Activated CD4-positive, alpha-beta T cell treated with anti-CD3 and anti-CD28 coated beads for 4 hours (primary cell): ENCODE results near the gene SYNCRIP.
A peak's percentile ranks its signal among the peaks of the same experiment; 100 is the strongest.
"Not testable (repeated sequence)": the region's sequence is repeated elsewhere in the genome, so short reads cannot be mapped to it uniquely, and the experiment has no call there.

Experiments used
- DNase-seq, 2 donors: peaks; one replicate each; pipeline ENCODE4 v3.0.0-alpha.2; 2020

SYNCRIP gene

GRCh38 chr6:85669735-85670194, 27.1 kb upstream of the SYNCRIP start:
- DNase-seq = peak; percentile 27 to 32

- no peak for DNase-seq
Observed at GRCh38 chr6:85662251-85662650, 19.6 kb upstream of the SYNCRIP start.

DNA sequence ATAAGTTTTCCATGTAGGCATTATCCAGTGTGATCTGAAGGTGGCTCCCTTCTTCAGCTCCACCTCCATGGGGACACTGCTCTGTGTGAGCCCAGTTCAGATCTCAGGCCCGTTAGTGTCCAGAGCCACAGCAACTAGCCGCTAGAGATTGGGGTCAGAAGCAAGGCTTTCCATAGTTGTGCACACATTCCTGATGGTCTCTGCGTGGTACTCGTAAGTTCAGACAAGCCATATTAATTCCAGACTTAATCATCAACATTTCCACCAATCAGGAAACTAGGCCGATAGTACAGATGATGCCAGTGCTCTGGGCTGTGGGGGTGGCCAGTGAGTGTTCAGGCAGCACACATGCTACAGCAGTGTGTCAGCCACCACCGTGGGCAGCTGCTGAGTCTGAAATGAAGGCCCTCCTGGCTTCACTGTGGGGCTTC, 17.5 kb upstream of the SYNCRIP start:
- no peak for DNase-seq

DNA sequence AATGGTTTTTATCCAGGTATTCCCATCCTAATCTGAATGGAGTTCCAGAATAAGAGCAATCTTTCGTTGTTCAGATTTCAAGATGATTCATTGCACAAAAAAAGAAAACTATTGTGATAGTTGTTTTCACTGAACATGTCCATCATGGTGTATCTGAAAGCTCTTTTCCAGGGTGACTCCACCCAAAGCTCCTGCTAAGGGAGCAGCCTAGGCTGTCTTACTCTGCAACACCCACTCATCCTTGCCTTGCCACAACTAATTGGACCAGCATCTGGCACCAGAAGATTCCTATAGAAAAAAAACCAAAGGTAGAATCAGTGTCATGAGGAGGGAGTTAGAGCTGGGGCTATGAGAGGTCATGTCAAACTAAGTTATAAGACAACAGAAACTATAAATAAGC, 7.9 kb upstream of the SYNCRIP start:
- no peak for DNase-seq

- no peak for DNase-seq
Observed at GRCh38 chr6:85644279-85644762, 1.6 kb upstream of the SYNCRIP start.

- peak; percentile 63 to 79 for DNase-seq
Observed at GRCh38 chr6:85643537-85644278, 1.0 kb upstream of the SYNCRIP start.

- DNase-seq = peak; percentile 53 to 62
Observed at GRCh38 chr6:85641897-85642773, 551 bp downstream of the SYNCRIP start.

DNA sequence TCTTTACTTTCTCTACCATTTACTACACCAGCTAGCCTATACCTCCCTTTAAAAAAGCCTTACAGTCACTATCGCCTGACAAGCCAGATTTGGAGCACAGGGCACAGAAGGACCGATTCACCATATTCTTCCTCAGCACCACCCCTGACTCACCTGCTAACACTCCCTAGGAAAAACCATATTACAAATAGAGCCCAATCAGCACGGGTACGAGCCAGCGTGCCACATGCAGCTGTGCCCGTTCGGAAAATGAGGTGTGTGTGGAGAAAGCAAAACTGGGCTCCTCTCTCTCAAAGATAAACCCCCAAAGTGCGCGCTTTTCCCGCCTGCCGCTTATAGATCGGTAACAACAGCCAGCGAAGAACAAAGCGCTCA, 1.2 kb downstream of the SYNCRIP start:
- no peak for DNase-seq

- no peak for DNase-seq
Observed at GRCh38 chr6:85640821-85641220, 1.9 kb downstream of the SYNCRIP start.

GRCh38 chr6:85637579-85637978, 5.1 kb downstream of the SYNCRIP start:
- no peak for DNase-seq

DNA sequence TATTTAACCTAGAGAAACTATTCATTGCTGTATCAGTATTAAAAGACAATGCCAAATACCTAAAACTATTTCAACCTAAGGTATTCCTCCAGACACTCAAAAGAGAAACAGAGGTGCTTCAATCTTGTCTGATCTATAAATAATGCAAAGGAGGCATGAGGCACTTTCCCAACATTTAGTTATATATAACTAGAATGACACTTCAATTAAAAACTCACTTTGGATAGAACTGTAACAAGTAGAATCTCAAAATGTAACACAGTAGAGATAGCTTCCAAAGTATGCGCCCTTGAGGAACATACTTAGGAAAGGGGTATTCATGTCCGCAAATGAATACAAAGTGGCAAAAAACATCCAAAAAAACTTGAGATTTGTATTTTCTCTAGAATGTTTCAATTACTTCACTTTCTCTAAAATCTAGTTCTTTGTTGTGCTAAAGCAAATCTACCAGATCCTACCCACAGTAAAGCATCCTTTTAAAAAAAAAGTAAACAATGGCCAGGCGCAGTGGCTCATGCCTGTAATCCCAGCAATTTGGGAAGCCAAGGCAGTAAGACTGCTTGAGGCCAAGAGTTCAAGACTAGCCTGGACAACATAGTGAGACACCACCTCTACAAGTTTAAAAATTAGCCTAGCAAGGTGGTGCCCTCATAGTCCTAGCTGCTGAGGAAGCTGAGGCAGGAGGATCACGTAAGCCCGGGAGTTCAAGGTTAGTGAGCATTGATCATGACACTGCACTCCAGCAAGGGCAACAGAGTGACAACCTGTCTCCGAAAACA, 10.3 kb downstream of the SYNCRIP start:
- no peak for DNase-seq

GRCh38 chr6:85631117-85631516, 11.6 kb downstream of the SYNCRIP start:
- DNase-seq = not testable (repeated sequence)

DNA sequence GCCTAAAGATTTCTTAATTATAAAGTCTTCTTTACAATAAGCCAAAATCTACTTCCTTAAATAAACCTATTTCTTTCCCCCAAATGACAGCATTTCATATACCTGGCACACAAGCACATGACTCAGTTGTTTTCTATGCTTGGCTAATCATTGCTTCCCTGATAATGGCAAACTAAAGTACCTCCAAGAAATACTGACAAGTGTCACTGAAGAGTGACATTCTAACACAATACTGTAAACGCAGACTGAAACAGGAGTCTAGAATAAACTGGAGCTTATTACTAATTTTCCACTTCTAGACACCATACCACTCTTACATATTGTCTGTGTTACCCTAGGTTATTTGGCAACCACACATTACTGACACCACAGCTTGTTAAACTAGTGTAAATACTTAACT, 14.3 kb downstream of the SYNCRIP start:
- DNase-seq = no peak

GRCh38 chr6:85620308-85620707, 22.4 kb downstream of the SYNCRIP start:
- no peak for DNase-seq

GRCh38 chr6:85614780-85615179, 27.9 kb downstream of the SYNCRIP start:
- DNase-seq = no peak

DNA sequence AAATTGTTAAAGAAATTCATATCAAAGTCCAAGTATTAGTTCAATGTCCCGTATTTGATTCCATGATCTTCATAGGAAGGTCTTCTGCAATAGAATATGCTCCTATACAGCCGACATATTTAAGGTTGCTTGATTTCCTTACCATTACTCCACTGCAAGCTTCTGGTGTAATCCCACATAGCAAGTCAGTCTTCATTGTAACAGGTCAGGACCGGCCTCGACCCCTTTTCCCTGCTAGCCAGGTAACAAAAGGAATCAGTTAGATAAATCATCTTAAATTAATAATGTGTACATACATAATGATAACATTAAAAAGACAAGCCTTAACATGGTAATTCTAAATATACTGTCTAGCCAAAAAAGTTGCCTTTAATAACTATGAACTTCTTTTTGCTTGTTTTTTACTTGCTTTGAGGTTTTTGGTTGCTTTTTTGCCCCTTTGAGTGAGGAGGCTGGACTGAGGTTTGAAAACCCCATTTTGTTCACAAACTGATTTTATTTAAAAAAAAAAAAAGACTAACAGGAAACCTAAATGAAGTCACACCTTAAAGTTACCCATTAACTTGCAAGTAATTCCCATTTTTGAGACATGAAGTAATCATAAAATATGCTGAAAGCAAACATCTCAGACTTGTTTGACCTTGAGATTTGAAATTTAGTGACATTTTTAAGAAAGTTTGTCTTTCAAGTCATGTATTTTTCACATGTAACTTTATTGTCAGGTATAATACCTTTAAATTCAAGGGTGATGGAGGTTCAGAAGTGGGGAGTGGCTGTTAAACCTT, 29.8 kb downstream of the SYNCRIP start:
- no peak for DNase-seq

DNA sequence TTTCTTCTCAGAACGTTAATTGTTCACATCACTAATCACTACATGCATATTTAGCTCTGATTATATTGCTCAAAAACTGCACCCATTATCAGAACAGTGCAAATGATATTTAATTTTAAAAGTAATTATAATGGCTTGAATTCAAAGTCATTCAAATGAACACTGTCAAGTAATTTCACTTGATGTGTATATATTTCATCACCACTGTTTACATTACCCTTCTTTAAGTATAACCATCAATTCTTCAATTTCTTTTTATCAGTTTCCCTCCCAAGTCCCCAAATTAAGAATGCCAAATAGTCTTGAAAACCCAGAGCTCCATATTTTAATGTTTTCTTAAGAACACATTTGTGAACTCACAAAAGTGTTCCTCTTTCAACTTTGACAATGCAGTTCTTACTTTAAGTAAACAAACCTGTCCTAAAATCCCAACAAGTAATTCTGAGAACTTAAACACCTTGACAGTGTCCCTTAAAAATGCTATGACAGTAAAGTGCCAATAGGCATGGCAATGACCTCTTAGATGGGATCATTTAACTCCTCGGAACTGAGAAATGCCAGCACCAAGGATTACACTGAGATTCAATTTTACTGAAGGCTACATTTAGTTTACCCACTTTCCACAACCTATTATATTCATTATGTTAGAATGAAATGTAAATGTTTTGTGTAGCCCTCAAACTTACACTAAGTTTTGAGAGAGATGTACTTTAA, 32.3 kb downstream of the SYNCRIP start:
- no peak for DNase-seq

- no peak for DNase-seq
Observed at GRCh38 chr6:85602100-85602499, 40.6 kb downstream of the SYNCRIP start.

DNA sequence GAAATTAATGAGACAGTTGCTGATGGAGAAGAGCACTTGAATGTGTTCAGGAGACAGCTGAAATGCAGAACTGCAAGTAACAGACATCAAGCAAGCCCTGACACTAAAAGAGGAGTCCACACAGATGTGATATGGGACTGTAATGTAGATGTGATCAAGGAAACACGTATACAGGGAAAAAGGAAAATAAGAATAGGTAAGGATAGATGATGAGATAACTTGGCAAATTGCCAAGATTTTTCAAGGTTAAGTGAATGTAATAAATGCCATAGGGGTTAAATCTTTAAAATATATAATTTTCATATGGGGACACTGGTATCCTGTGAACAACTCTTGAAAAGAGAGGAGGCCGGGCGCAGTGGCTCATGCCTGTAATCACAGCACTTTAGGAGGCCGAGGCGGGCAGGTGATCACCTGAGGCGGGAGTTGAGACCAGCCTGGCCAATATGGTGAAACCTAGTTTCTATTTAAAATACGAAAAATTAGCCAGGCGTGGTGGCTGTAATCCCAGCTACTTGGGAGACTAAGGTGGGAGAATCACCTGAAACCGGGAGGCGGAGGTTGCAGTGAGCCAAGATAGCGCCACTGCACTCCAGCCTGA, 41.9 kb downstream of the SYNCRIP start:
- DNase-seq = no peak

GRCh38 chr6:85594197-85594930, 48.3 kb downstream of the SYNCRIP start:
- peak; percentile 30 to 39 for DNase-seq
